NT2/D1 (cell line): ENCODE results near the gene PTPRJ.

Experiments used
- DNase-seq: peaks from one replicate; pipeline ENCODE4 v3.0.0-alpha.2; 2011; ENCODE audit warnings: low read depth, low spot score
- H3K27me3 ChIP-seq: 2 replicates; pipeline ENCODE4 v1.6.0; 2011; ENCODE audit warnings: mild to moderate bottlenecking; ENCODE audit not compliant: insufficient read length, insufficient read depth
- H3K36me3 ChIP-seq: 2 replicates; pipeline ENCODE4 v1.6.1; 2011; ENCODE audit warnings: mild to moderate bottlenecking, low read length, mixed read lengths; ENCODE audit not compliant: insufficient read depth, insufficient read length
- H3K4me1 ChIP-seq: 2 replicates; pipeline ENCODE4 v1.5.1; 2011; ENCODE audit not compliant: insufficient read depth, insufficient read length
- H3K4me3 ChIP-seq: 2 replicates; pipeline ENCODE4 v1.5.1; 2011; ENCODE audit warnings: low read depth; ENCODE audit not compliant: insufficient read length
- H3K9ac ChIP-seq: 2 replicates; pipeline ENCODE4 v1.6.0; 2011; ENCODE audit warnings: low read depth; ENCODE audit not compliant: insufficient read length
- H3K9me3 ChIP-seq: 2 replicates; pipeline ENCODE4 v1.5.1; 2011; ENCODE audit warnings: mild to moderate bottlenecking, low read length; ENCODE audit not compliant: insufficient read depth
- SUZ12 ChIP-seq: IDR thresholded peaks from 2 replicates; pipeline ENCODE4 v1.6.1; 2011; ENCODE audit not compliant: insufficient read length, insufficient read depth; ENCODE audit errors: extremely low read depth
- YY1 ChIP-seq: IDR thresholded peaks from 2 replicates; pipeline ENCODE4 v1.6.1; 2011; ENCODE audit not compliant: insufficient read length, insufficient read depth
- ZNF274 ChIP-seq: IDR thresholded peaks from 2 replicates; pipeline ENCODE4 v1.6.1; 2011; ENCODE audit warnings: mild to moderate bottlenecking, low read depth, low read length

Gene PTPRJ

DNA sequence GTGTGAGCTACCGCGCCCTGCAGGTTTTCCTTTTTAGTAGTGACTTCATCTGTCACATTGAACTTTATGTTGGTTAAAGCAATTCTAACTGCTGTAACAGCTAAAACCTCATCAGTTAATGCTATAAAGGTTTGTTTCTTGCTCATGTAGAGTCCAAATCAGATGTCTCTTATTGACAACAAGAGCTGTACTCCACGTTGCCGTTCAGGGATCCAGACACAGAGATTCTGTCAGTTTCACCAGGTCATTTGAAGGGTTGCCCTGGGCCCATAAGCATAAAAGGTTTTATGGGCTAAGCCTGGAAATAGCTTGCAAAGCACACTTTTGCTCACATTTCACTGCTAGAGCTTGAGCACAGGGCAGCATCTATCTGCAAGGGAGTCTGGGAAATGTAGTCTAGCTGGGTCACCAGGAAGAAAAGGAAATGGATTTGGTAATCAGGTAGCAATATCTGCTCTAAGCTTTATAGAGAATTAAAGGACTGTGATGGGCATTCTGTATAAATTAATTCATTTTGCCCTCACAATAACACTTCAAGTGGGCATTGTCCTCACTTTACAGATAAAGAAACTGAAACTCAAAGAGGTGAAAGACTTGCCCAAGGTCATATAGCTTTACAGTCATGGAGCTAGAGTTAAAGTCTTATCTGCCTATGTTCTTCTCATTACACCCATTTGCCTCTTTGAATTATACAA lies 25.2 kb upstream of the PTPRJ start:
- Histone ChIP-seq H3K9me3 (no peaks in the 10 kb centered on the region), H3K4me1 (no peaks in the 10 kb centered on the region), H3K36me3 (no peaks in the 10 kb centered on the region), H3K9ac (no peak overlapping the region), H3K4me3 (no peak overlapping the region), H3K27me3 (no peaks in the 10 kb centered on the region)
- no peak for DNase-seq
- TF ChIP-seq ZNF274 (no peak), YY1 (no peak), SUZ12 (no peak)

DNA sequence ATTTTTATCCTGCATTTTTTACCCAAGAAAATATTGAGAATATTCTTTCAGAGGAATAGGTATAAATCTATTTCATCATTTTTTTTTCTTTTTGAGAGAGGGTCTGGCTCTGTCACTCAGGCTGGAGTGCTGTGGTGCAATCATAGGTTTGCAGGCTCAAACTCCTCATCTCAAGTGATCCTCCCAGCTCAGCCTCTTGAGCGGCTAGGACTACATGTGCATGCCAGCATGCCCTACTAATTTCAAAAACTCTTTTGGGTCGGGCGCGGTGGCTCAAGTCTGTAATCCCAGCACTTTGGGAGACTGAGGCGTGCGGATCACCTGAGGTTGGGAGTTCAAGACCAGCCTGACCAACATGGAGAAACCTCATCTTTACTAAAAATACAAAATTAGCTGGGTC lies 20.3 kb upstream of the PTPRJ start:
- DNase-seq, result no peak
- Histone ChIP-seq H3K4me1 (no peaks in the 10 kb centered on the region), H3K9me3 (no peaks in the 10 kb centered on the region), H3K4me3 (no peak overlapping the region), H3K9ac (no peak overlapping the region), H3K27me3 (no peaks in the 10 kb centered on the region), H3K36me3 (no peaks in the 10 kb centered on the region)
- no peak for TF ChIP-seq SUZ12
- TF ChIP-seq ZNF274, result no peak
- no peak for TF ChIP-seq YY1

DNA sequence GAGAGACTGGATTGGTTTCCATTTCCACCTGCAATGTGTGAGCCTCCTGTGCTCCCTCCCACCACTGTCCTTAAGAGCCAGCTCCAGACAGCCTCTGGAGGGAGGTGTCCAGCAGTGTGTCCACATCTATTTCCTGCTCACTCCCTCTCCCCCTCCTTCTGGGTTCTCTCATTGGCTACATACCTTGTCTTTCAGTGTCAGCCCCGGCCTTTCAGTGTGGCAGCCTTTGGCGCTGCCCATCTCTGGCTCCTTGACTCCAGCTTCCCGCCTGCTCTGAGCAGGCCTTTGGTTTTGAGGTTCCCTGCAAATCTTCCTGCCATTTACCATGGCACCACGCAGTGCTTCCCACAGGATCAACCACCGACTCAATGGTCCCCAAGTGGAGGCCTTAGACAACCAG lies 19.0 kb upstream of the PTPRJ start:
- H3K4me3 ChIP-seq, result no peak overlapping the region
- no peak for DNase-seq
- H3K9ac ChIP-seq, result no peak overlapping the region
- no peaks in the 10 kb centered on the region for H3K9me3 ChIP-seq
- H3K4me1 ChIP-seq, result no peaks in the 10 kb centered on the region
- no peak for TF ChIP-seq SUZ12
- no peak for TF ChIP-seq YY1
- no peak for TF ChIP-seq ZNF274
- H3K36me3 ChIP-seq, result no peaks in the 10 kb centered on the region
- no peaks in the 10 kb centered on the region for H3K27me3 ChIP-seq

DNA sequence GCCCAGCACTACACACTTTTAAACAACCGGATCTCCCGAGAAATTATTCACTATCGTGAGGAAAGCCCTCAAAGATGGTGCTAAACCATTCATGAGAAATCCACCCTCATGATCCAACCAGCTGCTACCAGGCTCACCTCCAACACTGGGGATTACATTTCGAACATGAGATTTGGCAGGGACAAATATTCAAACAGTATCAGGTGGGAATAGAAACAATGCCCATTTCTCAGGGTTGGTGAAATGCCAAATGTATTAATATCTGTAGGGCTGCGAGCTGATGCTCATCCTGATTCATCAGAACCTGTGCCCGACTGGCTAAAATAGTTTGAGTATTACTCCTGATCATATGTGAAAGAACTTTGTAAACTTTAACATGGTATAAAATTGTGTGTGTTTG lies 15.8 kb upstream of the PTPRJ start:
- DNase-seq, result no peak
- no peaks in the 10 kb centered on the region for H3K27me3 ChIP-seq
- no peak for TF ChIP-seq SUZ12
- TF ChIP-seq YY1, result no peak
- no peak for TF ChIP-seq ZNF274
- H3K9me3 ChIP-seq, result no peaks in the 10 kb centered on the region
- no peaks in the 10 kb centered on the region for H3K36me3 ChIP-seq
- H3K4me1 ChIP-seq, result no peaks in the 10 kb centered on the region
- H3K4me3 ChIP-seq, result no peak overlapping the region
- no peak overlapping the region for H3K9ac ChIP-seq

DNA sequence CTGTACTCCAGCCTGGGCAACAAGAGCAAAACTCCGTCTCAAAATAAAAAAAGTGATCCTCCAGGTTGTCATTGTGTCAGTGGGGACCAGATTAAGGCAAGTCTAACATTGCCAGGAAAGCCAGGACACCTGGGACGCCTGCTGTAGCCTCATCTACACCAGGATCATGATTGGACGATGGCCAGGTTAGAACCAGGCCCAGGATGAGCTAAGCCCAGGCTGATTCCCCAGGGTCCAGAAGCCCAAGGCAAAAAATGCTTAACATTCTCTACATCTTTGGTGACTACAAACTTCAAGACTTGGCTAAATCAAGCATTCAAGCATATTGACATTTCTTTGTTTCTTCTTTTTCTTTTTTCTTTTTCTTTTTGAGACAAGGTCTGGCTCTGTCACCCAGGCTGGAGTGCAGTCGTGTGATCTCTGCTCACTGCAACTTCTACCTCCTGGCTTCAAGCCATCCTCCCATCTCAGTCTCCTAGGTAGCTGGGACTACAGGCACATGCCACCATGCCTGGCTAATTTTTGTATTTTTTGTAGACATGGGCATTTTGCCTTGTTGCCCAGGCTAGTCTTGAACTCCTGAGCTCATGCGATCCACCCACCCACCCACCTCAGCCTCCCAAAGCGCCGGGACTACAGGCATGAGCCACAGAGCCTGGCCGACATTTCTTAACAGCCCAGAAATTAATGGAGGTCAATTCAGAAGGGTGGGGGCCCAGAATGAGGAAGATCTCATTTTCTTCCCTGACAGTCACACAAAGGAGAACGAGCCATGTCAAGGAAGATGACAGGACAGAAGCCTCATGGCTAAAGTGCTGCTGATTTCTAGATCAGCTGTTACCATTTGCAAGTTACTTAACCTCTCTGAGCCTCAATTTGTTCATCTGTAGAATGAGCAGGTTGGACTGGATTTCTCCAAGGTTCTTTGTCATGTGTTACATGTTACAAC lies 12.5 kb upstream of the PTPRJ start:
- DNase-seq, result no peak
- Histone ChIP-seq H3K9me3 (no peaks in the 10 kb centered on the region), H3K4me3 (no peak overlapping the region), H3K27me3 (no peaks in the 10 kb centered on the region), H3K4me1 (no peaks in the 10 kb centered on the region), H3K36me3 (no peaks in the 10 kb centered on the region), H3K9ac (no peak overlapping the region)
- no peak for TF ChIP-seq SUZ12
- TF ChIP-seq ZNF274, result no peak
- no peak for TF ChIP-seq YY1

DNA sequence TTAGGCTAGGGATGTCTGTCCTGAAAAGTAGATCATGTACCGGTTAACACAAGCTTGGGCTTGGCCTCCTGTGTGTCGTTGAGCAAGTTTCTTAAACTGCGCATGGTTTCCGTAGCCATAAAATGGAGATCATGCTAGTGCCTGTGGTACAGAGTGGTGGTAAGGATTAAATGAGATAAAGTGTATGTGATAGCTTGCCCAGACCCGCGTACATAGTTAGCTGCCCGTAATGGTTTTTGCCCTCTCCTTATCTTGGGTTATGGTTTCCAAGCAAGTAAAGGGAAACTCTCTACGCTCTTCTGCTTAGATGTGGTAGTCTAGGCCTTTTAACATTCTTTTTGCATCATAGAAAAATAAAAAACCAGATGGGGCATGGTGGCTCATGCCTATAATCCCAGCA lies 11.0 kb upstream of the PTPRJ start:
- H3K4me1 ChIP-seq, result peaks cover 7% of the 10 kb centered on the region
- H3K4me3 ChIP-seq, result no peak overlapping the region
- no peaks in the 10 kb centered on the region for H3K36me3 ChIP-seq
- DNase-seq, result no peak
- H3K27me3 ChIP-seq, result no peaks in the 10 kb centered on the region
- H3K9me3 ChIP-seq, result no peaks in the 10 kb centered on the region
- no peak overlapping the region for H3K9ac ChIP-seq
- TF ChIP-seq ZNF274 (no peak), SUZ12 (no peak), YY1 (no peak)

DNA sequence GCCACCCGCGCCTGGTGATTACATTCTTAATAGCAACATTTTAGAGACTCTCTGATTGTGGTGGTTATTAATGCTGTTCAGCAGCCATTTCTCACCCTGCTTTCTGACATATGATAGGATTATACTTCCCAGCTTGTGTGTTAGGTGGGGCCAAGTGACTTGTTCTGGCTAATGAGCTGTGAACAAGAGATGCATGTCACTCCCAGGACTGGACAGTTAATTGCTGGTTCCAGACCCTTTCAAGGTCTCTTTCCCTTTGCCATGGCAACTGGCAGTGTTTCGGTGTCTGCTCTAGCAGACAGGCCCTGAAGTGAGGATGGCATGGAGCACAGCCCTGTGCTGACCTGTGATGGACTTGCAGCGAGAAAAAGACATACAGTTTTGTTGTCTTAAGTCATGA lies 8.9 kb upstream of the PTPRJ start:
- Histone ChIP-seq H3K4me3 (no peak overlapping the region), H3K36me3 (no peaks in the 10 kb centered on the region), H3K9me3 (no peaks in the 10 kb centered on the region), H3K27me3 (no peaks in the 10 kb centered on the region), H3K9ac (no peak overlapping the region), H3K4me1 (peaks cover 7% of the 10 kb centered on the region)
- DNase-seq, result no peak
- TF ChIP-seq YY1 (no peak), ZNF274 (no peak), SUZ12 (no peak)
